Measurements from ENCODE around the gene LRRTM1.

DNA sequence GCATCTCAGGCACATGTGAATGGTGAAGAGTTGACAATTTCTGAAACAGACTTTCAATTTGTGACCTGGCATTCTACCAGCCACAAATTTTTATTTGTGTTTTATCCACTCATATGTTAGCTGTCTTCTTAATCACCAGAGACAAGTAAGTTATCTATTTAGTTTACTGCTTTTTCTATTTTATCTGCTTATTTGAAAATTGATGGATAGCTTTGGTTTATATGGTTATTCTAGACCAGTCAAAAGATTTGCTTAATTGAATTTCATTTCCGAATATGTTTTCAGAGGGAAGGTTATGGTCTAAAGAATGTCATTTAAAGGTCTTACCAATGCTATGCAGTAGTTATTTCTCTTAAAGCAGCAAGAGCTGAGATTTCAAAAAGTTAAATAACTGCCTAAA lies 43.5 kb upstream of the LRRTM1 start:
- TF ChIP-seq NFIC (IDR thresholded peaks at IDR 0.05): no peak
- TF ChIP-seq YY1 (IDR thresholded peaks at IDR 0.05; ENCODE audit: low read depth): no peak
- TF ChIP-seq CEBPB (IDR thresholded peaks at IDR 0.05): no peak
- no peak for TF ChIP-seq FOXM1 (IDR thresholded peaks at IDR 0.05; ENCODE audit: borderline replicate concordance, low read depth)
- TF ChIP-seq TAF1 (IDR thresholded peaks at IDR 0.05; ENCODE audit: low read depth): no peak
- TF ChIP-seq EP300 (IDR thresholded peaks at IDR 0.05; ENCODE audit: borderline replicate concordance): no peak
- TF ChIP-seq, protein P1, sequence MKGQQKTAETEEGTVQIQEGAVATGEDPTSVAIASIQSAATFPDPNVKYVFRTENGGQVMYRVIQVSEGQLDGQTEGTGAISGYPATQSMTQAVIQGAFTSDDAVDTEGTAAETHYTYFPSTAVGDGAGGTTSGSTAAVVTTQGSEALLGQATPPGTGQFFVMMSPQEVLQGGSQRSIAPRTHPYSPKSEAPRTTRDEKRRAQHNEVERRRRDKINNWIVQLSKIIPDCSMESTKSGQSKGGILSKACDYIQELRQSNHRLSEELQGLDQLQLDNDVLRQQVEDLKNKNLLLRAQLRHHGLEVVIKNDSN (IDR thresholded peaks at IDR 0.05): no peak
- TF ChIP-seq RAD21 (IDR thresholded peaks at IDR 0.05; ENCODE audit: low read depth): no peak
